Jurkat, Clone E6-1 (cell line): Measurements from ENCODE around the gene NTM.

Experiments
- DNase-seq: peaks from one replicate; pipeline ENCODE4 v3.0.0-alpha.2; 2011; ENCODE audit warnings: low read depth, low spot score
- H3K4me3 ChIP-seq: 2 replicates; pipeline ENCODE4 v1.5.1; 2011; ENCODE audit warnings: mild to moderate bottlenecking, low read length, control low read depth, moderate library complexity

NTM gene

DNA sequence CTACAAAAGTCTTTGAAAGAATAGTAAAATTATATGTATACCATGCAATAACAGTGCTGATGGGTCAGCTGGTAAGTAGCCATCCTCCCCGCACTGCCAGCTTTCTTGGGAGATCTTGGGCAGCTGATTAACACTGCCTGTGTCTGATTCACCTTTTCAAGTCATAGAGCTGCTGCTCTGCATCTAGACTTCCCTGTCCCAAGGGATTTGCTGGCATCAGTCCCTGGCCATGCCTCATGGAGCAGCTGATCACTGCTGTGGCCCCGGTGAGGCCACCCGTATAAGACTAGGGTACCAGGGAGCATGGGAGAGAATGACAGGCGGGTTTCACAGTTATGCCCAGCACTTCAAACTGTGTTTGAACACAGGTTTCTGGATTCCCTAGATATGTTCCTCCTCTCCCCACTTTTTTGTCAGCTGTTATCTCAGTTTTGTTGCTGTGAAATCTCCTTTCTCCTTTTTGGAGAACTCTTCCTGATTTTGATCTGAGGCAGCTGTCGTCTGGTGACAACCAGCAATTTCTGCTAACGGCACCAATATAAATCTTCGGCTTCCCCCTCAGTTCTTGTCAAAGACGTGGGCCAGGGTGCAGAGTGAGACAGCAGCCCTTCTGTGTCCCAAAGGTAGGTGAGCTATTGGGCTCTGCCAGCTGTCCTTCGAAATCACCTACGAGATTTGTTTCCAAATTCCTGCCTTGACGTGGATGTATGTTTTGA is 438.9 kb downstream of the NTM start:
- no peak for DNase-seq
- H3K4me3 ChIP-seq: no peak overlapping the region

DNA sequence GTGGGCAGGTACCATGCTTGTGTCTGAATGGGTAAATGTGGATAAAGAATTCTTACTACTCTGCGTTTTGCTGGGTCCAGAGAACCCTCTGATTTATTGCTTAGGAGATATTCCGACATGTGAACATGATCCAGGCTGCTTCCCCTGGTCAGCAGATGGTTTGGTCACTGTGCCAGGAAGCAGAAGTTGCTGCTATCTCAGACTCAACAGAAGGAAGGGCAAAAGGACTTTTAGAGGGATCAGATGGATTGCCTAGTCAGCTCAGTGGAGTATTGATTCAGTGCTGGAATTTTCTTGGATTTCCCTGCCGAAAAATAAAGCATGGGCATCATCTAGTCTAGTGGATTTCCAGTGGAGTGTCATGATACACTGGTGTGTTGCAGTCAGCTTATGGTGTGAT is 440.1 kb downstream of the NTM start:
- DNase-seq: no peak
- H3K4me3 ChIP-seq: no peak overlapping the region

- H3K4me3 ChIP-seq: no peak overlapping the region
- DNase-seq: no peak
These were observed 441.0 kb downstream of the NTM start for GRCh38 chr11:131811383-131811782.

GRCh38 chr11:131814108-131814507 is 443.7 kb downstream of the NTM start:
- DNase-seq: no peak
- no peak overlapping the region for H3K4me3 ChIP-seq

DNA sequence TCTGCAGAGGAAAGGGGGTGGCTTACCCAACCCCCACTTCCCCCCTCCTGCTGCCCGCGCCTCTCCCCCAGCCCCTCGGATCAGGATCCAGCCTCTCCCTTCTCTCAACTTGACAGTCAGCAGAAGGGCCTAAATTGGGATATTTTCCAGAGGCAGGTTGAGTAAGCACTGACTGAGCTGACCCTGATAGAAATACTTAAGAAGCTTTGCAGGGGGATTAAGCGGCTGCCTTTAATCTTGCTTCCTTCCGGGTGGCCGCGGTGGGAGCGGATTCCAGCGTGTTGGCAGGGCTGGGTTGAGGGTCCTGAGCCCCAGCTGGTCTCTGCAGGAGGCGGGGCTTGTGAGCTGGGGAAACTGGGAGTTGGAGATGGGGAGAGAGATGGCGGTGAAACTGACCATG is 445.2 kb downstream of the NTM start:
- no peak for DNase-seq
- no peak overlapping the region for H3K4me3 ChIP-seq

DNA sequence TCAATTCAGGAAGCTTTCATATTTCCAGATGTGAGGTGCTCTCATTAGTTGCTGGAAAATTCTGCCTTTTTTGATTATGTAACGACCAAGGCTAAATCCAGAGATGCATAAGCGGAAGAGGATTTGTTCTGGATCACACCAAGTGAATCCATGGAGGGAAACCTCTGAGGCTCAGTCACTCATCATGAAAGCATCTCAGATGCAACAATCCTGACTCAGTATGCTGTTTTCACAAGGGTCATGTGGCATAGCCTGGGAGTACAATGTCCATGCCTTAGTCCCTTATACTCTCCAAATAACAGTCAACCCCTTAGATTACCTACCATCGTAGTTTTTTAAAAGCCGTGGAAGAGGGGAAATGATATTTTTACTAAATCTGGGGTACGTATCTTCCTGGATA is 445.6 kb downstream of the NTM start:
- H3K4me3 ChIP-seq: no peak overlapping the region
- DNase-seq: no peak

- no peak for DNase-seq
- no peak overlapping the region for H3K4me3 ChIP-seq
These were observed 447.3 kb downstream of the NTM start for GRCh38 chr11:131817687-131818188.

DNA sequence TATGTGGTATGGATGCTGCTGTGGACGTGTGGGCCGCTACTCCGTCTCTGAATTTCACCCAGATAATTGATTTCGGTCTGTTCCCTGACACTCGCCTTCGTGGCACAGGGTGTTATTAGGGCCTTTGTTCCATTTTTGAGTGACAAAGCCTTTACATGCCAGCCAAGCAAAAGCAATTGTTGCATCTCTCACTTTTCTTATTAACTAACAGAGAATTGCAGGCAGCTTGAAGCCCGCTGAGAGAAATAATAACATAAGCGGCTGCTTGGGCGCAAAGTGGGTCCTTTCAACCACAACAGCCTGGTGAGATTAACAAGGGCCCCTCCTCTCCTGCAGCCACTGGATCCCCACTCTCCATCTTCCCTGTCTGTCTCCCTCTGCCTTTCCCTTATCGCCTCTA is 449.4 kb downstream of the NTM start:
- no peak overlapping the region for H3K4me3 ChIP-seq
- DNase-seq: no peak

- no peak for DNase-seq
- H3K4me3 ChIP-seq: no peak overlapping the region
These were observed 452.1 kb downstream of the NTM start for GRCh38 chr11:131822506-131822905.

- no peak overlapping the region for H3K4me3 ChIP-seq
- no peak for DNase-seq
These were observed 453.4 kb downstream of the NTM start for GRCh38 chr11:131823772-131824171.

DNA sequence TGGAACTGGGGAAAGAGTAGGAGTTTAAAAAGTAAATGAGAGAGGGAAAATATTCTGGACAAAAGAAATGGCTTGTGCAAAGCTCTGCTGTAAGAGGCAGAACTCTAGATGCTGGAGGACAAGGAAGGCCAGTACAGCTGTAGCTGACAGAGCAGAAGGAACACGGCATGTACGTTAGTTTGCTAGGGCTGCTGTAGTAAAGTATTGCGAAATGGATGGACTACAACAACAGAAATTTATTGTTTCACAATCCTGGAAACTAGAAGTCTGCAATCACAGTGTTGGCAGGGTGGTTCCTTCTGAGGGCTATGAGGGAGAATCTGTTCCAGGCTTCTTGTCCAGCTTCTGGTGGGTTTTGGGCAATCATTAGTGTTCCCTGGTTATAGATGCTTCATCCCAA is 454.4 kb downstream of the NTM start:
- H3K4me3 ChIP-seq: no peak overlapping the region
- DNase-seq: no peak

GRCh38 chr11:131827430-131827829 is 457.0 kb downstream of the NTM start:
- H3K4me3 ChIP-seq: no peak overlapping the region

DNA sequence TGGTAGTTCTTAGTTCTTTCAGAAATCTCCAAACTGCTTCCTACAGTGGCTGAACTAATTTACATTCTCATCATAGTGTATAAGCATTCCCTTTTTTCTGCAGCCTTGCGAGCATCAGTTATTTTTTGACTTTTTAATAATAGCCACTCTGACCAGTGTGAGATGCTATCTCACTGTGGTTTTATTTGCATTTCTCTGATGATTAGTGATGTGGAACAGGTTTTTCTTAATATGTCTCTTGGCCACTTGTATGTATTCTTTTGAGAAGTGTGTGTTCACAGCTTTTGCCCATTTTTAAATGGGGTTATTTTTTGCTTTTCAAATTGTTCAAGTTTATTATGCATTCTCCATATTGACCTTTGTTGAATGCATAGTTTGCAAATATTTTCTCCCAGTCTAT is 459.3 kb downstream of the NTM start:
- no peak for DNase-seq
- no peak overlapping the region for H3K4me3 ChIP-seq

More at GRCh38 chr11:131827430-131827829, 457.0 kb downstream of the NTM start:
- no peak for DNase-seq

DNA sequence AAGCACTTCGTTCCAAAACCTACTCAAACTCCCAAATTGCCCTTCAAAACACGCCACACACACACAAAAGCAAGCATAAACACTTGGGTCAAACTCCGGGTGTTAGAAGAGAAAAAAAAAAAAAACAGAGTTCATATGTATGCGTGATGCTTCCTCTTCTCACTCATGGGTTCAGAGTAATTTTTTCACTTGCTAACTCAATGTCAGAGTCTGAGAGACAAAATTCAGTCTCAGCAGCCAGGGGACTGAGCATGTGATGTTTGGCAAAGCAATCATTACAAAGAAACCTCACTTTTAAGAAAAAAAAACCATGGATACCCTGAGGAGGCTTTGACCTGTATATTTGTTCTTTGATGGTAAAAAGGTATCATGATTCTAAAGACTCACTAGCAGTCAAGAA is 461.7 kb downstream of the NTM start:
- no peak for DNase-seq
- no peak overlapping the region for H3K4me3 ChIP-seq

DNA sequence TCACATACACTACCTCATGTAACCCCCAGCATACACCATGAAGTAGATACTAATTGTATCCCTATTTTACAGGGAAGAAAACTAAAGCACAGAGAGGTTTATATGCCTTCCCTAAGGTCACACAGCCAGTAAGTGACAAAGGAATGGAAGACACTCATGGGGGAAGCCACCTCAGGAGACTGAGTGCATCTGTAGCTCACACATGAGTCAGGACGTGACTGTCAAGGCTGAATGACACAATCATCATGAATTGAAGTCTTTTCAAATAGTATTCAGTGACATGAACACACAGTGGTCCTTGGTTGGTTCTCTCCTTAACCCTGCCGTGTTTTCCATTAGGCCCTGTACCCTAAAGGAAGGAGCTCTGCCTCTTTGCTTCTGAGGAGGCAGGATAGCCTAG is 463.0 kb downstream of the NTM start:
- DNase-seq: no peak
- H3K4me3 ChIP-seq: no peak overlapping the region

GRCh38 chr11:131837562-131837961 is 467.1 kb downstream of the NTM start:
- DNase-seq: no peak
- H3K4me3 ChIP-seq: no peak overlapping the region

DNA sequence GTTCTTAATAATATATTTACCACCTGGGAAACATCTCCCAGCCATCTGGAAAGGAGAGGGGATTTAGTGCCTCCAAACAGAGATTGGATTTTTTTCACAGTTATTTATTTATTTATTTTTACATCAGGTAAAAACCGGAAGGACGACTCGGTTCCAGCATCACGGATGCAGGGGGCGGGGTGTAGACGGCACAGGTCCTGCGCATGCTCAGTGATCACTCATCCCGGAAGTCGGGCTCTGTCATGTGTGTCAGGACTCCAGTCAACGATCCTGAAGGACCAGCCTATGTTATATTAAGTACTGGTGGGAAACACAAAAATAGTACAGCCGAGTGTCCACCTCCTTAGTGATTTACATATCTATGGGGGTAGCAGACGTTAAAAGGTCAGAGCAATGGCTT is 467.6 kb downstream of the NTM start:
- H3K4me3 ChIP-seq: no peak overlapping the region
- no peak for DNase-seq

- no peak overlapping the region for H3K4me3 ChIP-seq
- no peak for DNase-seq
These were observed 468.9 kb downstream of the NTM start for GRCh38 chr11:131839326-131839725.

- no peak for DNase-seq
- H3K4me3 ChIP-seq: no peak overlapping the region
These were observed 470.1 kb downstream of the NTM start for GRCh38 chr11:131840545-131840944.

- no peak for DNase-seq
- H3K4me3 ChIP-seq: no peak overlapping the region
These were observed 470.6 kb downstream of the NTM start for GRCh38 chr11:131841028-131841427.

DNA sequence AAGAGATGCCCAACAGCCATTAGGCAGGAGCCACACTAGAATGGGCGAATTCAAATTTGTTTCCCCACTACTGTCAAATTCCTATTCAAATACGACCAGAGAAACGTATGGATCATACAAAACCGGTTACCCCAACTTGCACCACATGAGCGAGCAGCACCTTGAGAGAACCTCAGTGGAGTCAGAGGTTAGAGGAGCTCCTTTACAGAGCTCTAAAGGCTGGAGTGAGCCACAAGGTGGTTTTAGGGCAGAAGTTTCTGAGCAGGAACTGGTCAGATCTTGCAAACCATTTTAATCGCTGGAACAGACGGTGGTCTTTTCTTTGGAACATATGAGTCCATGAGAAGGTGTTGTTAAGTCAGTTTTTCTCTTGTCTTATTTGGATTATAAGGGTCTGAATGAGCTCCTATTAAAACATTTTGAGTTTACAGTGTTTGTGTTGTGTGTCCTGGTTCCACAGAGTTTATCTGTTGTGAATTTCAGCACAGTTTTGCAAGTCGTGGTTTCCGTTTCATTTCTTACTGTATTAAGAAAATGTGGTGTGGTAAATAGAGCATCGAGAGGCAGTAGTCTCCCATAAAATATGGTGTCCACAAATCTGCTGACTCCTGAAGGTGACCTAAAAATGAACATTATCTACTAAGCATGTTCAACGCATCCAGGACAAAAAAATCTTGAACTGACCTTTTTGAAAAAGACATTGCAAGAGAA is 471.7 kb downstream of the NTM start:
- no peak for DNase-seq
- no peak overlapping the region for H3K4me3 ChIP-seq
